ENCODE results near the gene ADAT1. TPM values are rescaled to one million over a fixed set of nuclear protein-coding genes. Genes with fewer than 3 reads are reported as not detected.

The ADAT1 gene
- total RNA-seq, 1 experiment from 2014 or later, result 56.2 TPM

DNA sequence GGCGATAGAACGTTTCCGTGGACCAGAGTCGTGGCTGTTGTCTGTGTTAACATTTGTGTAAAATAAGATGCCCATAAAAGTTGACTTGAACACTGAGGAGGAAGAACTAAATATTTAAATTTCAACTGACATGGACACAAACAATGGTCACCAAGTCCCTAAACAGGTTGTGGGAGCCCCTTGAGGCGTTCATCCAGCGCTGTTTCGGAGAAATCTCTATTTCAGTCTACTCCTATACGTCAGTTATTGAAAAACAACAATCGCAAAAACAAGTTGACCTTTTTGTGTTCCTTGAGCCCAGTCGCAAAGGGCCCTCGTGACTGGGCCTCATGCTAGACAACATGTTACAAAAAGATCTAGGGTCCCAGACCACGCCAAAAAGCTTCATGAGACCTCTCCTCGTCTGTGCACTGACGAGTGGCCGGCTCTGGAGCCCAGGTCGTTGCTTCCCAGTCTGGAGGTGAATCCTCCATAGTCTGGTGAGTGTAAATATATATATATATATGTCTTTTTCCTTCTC is 66.6 kb downstream of the ADAT1 start:
- DNase-seq (ENCODE audit: low read depth), result no peak
- in situ Hi-C loops (cut with HindIII; ENCODE audit: low pct_unique_long_range_greater_than_20kb, low sequenced_read_pairs), result no loop called here

DNA sequence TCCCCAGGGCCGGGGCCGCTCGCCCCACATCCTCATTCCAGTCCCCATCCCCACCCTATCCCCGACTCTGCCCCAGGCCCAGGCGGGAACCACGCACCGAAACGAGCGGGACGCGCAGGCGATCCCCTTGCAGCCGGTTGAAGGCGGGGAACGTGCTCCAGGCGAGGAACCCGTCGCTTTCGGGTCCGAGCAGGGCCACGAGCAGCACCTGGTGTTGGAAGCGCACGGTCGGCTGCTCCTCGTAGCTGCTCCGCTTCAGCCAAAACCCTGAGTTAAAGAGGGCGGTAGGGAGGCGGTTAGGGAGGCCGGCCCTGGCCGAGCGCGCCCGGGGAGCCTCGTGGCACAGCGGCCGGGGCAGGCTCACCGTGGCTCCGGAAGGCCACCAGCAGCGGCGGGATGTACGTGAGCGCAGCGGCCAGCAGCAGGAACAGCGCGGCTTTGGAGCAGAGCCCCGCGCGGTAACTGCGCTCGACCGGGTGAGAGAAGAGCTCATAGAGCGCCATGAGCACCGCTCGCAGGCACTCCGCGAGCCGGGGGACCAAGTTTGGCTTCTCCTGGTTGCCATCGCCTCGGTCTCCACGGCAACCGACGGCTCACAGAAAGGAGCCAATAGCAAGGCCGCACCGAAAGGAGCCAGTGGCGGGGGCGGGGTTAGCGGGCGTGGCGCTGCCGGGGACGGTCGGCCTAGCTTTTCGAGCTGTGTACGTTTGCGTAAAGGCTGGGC is 67.2 kb downstream of the ADAT1 start, which contains the start of gene TMEM231:
Gene TMEM231, minus strand, starts transcription at position 546 of the 724 bp plus-strand sequence. Its CDS starts 43 bp downstream, at position 503.
- in situ Hi-C loops (cut with HindIII; ENCODE audit: low pct_unique_long_range_greater_than_20kb, low sequenced_read_pairs), result no loop called here
- DNase-seq (ENCODE audit: low read depth), result peak; percentile 88

DNA sequence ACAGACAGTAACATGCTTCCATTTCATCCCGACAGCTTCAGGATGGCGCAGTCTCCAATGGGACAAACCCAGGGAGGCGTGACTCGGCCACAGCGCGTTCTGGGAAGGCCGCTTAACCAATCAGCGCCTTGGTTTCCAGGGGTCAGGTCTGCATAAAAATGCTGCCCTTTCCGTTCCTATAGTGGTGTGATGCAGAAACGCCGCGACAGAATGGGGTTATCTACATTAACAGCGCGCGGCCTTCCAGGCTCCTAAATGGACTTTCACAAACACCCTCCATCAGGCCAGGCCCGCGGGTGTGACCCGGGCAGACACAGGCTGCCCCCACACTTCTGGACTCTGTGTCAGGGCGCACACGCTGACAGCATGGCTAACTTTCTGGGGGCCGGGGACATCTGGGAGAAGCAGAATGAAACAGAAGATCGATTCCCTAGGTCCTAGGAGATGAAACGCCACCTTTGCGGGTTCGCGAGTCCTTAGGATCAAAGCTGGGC is 67.8 kb downstream of the ADAT1 start:
- DNase-seq (ENCODE audit: low read depth), result peak; percentile 77
- in situ Hi-C loops (cut with HindIII; ENCODE audit: low pct_unique_long_range_greater_than_20kb, low sequenced_read_pairs), result no loop called here

DNA sequence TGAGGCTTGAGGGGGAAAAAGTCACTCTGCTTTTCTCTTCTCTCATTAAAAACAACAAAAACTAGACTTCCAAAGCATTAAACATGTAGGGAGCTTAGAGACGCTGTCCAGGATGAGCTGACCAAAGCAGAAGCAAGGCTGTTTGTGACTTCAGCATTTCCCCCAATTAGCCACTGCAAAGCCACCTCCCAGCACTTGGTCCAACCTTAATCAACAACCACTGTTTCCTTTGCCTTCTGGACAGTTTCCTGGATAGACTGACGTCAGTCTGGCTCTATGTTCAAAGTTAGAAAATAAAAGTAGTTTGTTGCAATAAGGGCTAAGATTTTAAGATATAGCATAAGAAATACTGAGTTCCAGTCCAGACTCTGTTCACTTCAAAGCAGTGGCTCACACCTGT is 70.1 kb downstream of the ADAT1 start:
- in situ Hi-C loops (cut with HindIII; ENCODE audit: low pct_unique_long_range_greater_than_20kb, low sequenced_read_pairs), result no loop called here
- no peak for DNase-seq (ENCODE audit: low read depth)

DNA sequence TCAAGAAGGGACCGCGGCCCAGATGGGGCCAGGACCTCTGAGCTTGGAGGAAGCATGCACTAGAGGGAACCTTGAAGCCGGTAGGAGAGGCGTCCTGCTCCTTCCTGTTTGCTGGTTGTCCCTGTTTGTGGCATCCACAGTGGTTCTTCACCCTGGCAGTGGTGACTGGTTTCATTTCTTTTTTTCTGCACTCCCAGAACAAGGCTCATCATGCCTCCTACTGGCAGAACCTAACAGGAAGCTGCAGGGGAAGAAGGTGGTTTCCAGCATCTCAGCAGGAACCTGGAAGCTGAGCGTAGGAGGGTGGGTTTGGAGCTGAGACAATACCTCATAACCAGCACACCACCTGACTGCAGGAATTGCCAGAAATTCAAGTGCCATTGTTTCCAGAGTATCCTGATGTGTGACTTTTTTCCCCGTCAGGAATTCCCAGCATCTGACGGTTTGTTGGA is 72.8 kb downstream of the ADAT1 start:
- in situ Hi-C loops (cut with HindIII; ENCODE audit: low pct_unique_long_range_greater_than_20kb, low sequenced_read_pairs), result no loop called here
- peak; percentile 42 for DNase-seq (ENCODE audit: low read depth)

Other genes starting within 250 kb of the ADAT1 start
- gene CFDP1, start 189.8 kb downstream of the ADAT1 start, total RNA-seq (2014; rRNA removed; shearing (Covaris generic); ENCODE audit: low replicate concordance), result 34.9 and 64.6 TPM in 2 replicates
- gene TMEM170A, start 158.6 kb downstream of the ADAT1 start, total RNA-seq (2014; rRNA removed; shearing (Covaris generic); ENCODE audit: low replicate concordance), result 14.9 and 22.5 TPM in 2 replicates
- under 0.01 and 0.03 TPM in 2 replicates for gene CHST6, start 127.8 kb downstream of the ADAT1 start, total RNA-seq (2014; rRNA removed; shearing (Covaris generic); ENCODE audit: low replicate concordance)
- gene CHST5, start 87.2 kb downstream of the ADAT1 start, total RNA-seq (2014; rRNA removed; shearing (Covaris generic); ENCODE audit: low replicate concordance), result not detected in 2 replicates
- 23.9 and 24.8 TPM in 2 replicates for gene TMEM231, start 67.0 kb downstream of the ADAT1 start, total RNA-seq (2014; rRNA removed; shearing (Covaris generic); ENCODE audit: low replicate concordance)
- gene GABARAPL2, start 56.9 kb downstream of the ADAT1 start, total RNA-seq (2014; rRNA removed; shearing (Covaris generic); ENCODE audit: low replicate concordance), result 16.3 and 36.3 TPM in 2 replicates
- 178 and 198 TPM in 2 replicates for gene KARS1, start 24.4 kb upstream of the ADAT1 start, total RNA-seq (2014; rRNA removed; shearing (Covaris generic); ENCODE audit: low replicate concordance)
- 9.8 and 16.8 TPM in 2 replicates for gene TERF2IP, start 24.5 kb upstream of the ADAT1 start, total RNA-seq (2014; rRNA removed; shearing (Covaris generic); ENCODE audit: low replicate concordance)
- gene CPHXL2, start 53.7 kb upstream of the ADAT1 start, total RNA-seq (2014; rRNA removed; shearing (Covaris generic); ENCODE audit: low replicate concordance), result not detected in 2 replicates
- not detected in 2 replicates for gene DUXB, start 78.2 kb upstream of the ADAT1 start, total RNA-seq (2014; rRNA removed; shearing (Covaris generic); ENCODE audit: low replicate concordance)
- not detected in 2 replicates for gene CPHXL, start 103.2 kb upstream of the ADAT1 start, total RNA-seq (2014; rRNA removed; shearing (Covaris generic); ENCODE audit: low replicate concordance)

All from Caki2 (cell line).